Myocyte (in vitro differentiated cells): ENCODE data around the gene ACVR1. TPM values are rescaled to one million over a fixed set of nuclear protein-coding genes. Genes with fewer than 3 reads are reported as not detected.
A peak's percentile ranks its signal among the peaks of the same experiment; 100 is the strongest.

Experiments
- DNase-seq: peaks from one replicate; pipeline ENCODE4 v3.0.0-alpha.2; 2012; ENCODE audit warnings: low read depth
- polyA plus RNA-seq: library from polyadenylated mRNA; unstranded; fragments of >200 nt; gene quantifications from one replicate; pipeline ENCODE4 v1.2.1, GENCODE V29; 2012; ENCODE audit warnings: missing spikeins
- total RNA-seq: library from RNA; depleted of rRNA; stranded (reverse); fragments of >200 nt; gene quantifications from 2 replicates; pipeline ENCODE4 v1.2.3, GENCODE V29; 2014

The ACVR1 gene
- total RNA-seq, result 43.0 and 48.8 TPM in 2 replicates
- 38.8 TPM for polyA plus RNA-seq

GRCh38 chr2:157876066-157876785 lies at the start of gene ACVR1:
ACVR1 (minus strand) TSS chr2:157876330; CDS start chr2:157799493, 76,837 bp downstream.
- peak; percentile 99 for DNase-seq

GRCh38 chr2:157925071-157925470 lies 48.9 kb upstream of the ACVR1 start:
- no peak for DNase-seq

- DNase-seq, result no peak
These were observed 47.6 kb upstream of the ACVR1 start for GRCh38 chr2:157923598-157924217.

- no peak for DNase-seq
These were observed 46.7 kb upstream of the ACVR1 start for GRCh38 chr2:157922815-157923214.

- DNase-seq, result no peak
These were observed 46.2 kb upstream of the ACVR1 start for GRCh38 chr2:157922336-157922735.

GRCh38 chr2:157920736-157921135 lies 44.6 kb upstream of the ACVR1 start:
- no peak for DNase-seq

- DNase-seq, result no peak
These were observed 43.1 kb upstream of the ACVR1 start for GRCh38 chr2:157919181-157919580.

- DNase-seq, result no peak
These were observed 42.2 kb upstream of the ACVR1 start for GRCh38 chr2:157918319-157918718.

- DNase-seq, result no peak
These were observed 35.6 kb upstream of the ACVR1 start for GRCh38 chr2:157911750-157912149.

- no peak for DNase-seq
These were observed 35.1 kb upstream of the ACVR1 start for GRCh38 chr2:157911246-157911645.

- DNase-seq, result no peak
These were observed 29.0 kb upstream of the ACVR1 start for GRCh38 chr2:157905092-157905491.

GRCh38 chr2:157903626-157904025 lies 27.5 kb upstream of the ACVR1 start:
- DNase-seq, result peak; percentile 45

- no peak for DNase-seq
These were observed 27.0 kb upstream of the ACVR1 start for GRCh38 chr2:157903151-157903550.

GRCh38 chr2:157902692-157903091 lies 26.6 kb upstream of the ACVR1 start:
- DNase-seq, result no peak

GRCh38 chr2:157901325-157901724 lies 25.2 kb upstream of the ACVR1 start:
- no peak for DNase-seq

- no peak for DNase-seq
These were observed 24.6 kb upstream of the ACVR1 start for GRCh38 chr2:157900684-157901083.

GRCh38 chr2:157900203-157900602 lies 24.1 kb upstream of the ACVR1 start:
- DNase-seq, result peak; percentile 68

GRCh38 chr2:157899125-157899839 lies 23.2 kb upstream of the ACVR1 start:
- DNase-seq, result no peak

GRCh38 chr2:157898591-157898996 lies 22.5 kb upstream of the ACVR1 start:
- peak; percentile 71 for DNase-seq

- DNase-seq, result no peak
These were observed 21.2 kb upstream of the ACVR1 start for GRCh38 chr2:157897106-157897971.

- DNase-seq, result peak; percentile 61
These were observed 19.4 kb upstream of the ACVR1 start for GRCh38 chr2:157895531-157895930.
